ENCODE measurements around the gene USP47. TPM values are rescaled to one million over a fixed set of nuclear protein-coding genes. Genes with fewer than 3 reads are reported as not detected.

Gene USP47
- total RNA-seq, 4 donors from 2014 or later: 85.2 to 154 (median 94.5) TPM

- Histone ChIP-seq H3K4me1 (no peaks in the 10 kb centered on the region), H3K27me3 (no peaks in the 10 kb centered on the region), H3K4me3 (replicated peaks in 1 of 3) (no peak overlapping the region), H3K36me3 (no peaks in the 10 kb centered on the region), H3K27ac (no peak overlapping the region), H3K9me3 (no peaks in the 10 kb centered on the region)
- TF ChIP-seq POLR2A (IDR thresholded peaks at IDR 0.05) (no peak), CTCF (IDR thresholded peaks at IDR 0.05) (no peak)
- intact Hi-C loops (cut with DNase I): no loop called here
- DNase-seq: no peak
- 85 to 89% methylated on average over 3 of the region's 3 CpGs for WGBS, 2 donors
These were observed 35.7 kb upstream of the USP47 start for GRCh38 chr11:11806074-11806473.

- intact Hi-C loops (cut with DNase I): no loop called here
- Histone ChIP-seq H3K27ac (no peak overlapping the region), H3K4me3 (replicated peaks in 1 of 3) (no peak overlapping the region), H3K9me3 (no peaks in the 10 kb centered on the region), H3K4me1 (no peaks in the 10 kb centered on the region), H3K36me3 (no peaks in the 10 kb centered on the region), H3K27me3 (no peaks in the 10 kb centered on the region)
- TF ChIP-seq POLR2A (IDR thresholded peaks at IDR 0.05) (no peak), CTCF (IDR thresholded peaks at IDR 0.05) (no peak)
- no peak for DNase-seq
These were observed 35.2 kb upstream of the USP47 start for GRCh38 chr11:11806586-11806985.

GRCh38 chr11:11807811-11808782 is 33.7 kb upstream of the USP47 start:
- Histone ChIP-seq H3K27me3 (no peaks in the 10 kb centered on the region), H3K27ac (no peak overlapping the region), H3K9me3 (no peaks in the 10 kb centered on the region), H3K36me3 (no peaks in the 10 kb centered on the region), H3K4me3 (replicated peaks in 1 of 3) (no peak overlapping the region), H3K4me1 (no peaks in the 10 kb centered on the region)
- WGBS, 2 donors: 77 to 79% methylated on average over 8 of the region's 8 CpGs
- TF ChIP-seq POLR2A (IDR thresholded peaks at IDR 0.05) (no peak), CTCF (IDR thresholded peaks at IDR 0.05) (no peak)
- DNase-seq: no peak
- intact Hi-C loops (cut with DNase I): no loop called here

GRCh38 chr11:11808992-11809615 is 32.7 kb upstream of the USP47 start:
- no peak overlapping the region for H3K27ac ChIP-seq
- WGBS, 2 donors: 78 to 85% methylated on average over 4 of the region's 4 CpGs
- intact Hi-C loops (cut with DNase I): no loop called here

More at GRCh38 chr11:11808992-11809615, 32.7 kb upstream of the USP47 start:
- no peak for DNase-seq
- Histone ChIP-seq H3K27me3 (no peaks in the 10 kb centered on the region), H3K9me3 (no peaks in the 10 kb centered on the region), H3K36me3 (no peaks in the 10 kb centered on the region), H3K4me1 (no peaks in the 10 kb centered on the region), H3K4me3 (replicated peaks in 1 of 3) (no peak overlapping the region)
- TF ChIP-seq POLR2A (IDR thresholded peaks at IDR 0.05) (no peak), CTCF (IDR thresholded peaks at IDR 0.05) (no peak)

Measured in thyroid gland (tissue), 4 donors.